OCI-LY3 (cell line): ENCODE results near the gene APOF.

Experiments
- CTCF ChIP-seq: fragments of 200-600, 300-600 bp; sonication (generic); IDR thresholded peaks from 2 replicates; pipeline ENCODE4 v1.5.1; 2014; ENCODE audit warnings: antibody characterized with exemption, low read length, low read depth
- EZH2phosphoT487 ChIP-seq: fragments of 200-600 bp; shearing (Covaris generic); IDR thresholded peaks from 2 replicates; pipeline ENCODE4 v1.6.1; 2018; ENCODE audit warnings: antibody characterized with exemption, mixed run types, low read depth

DNA sequence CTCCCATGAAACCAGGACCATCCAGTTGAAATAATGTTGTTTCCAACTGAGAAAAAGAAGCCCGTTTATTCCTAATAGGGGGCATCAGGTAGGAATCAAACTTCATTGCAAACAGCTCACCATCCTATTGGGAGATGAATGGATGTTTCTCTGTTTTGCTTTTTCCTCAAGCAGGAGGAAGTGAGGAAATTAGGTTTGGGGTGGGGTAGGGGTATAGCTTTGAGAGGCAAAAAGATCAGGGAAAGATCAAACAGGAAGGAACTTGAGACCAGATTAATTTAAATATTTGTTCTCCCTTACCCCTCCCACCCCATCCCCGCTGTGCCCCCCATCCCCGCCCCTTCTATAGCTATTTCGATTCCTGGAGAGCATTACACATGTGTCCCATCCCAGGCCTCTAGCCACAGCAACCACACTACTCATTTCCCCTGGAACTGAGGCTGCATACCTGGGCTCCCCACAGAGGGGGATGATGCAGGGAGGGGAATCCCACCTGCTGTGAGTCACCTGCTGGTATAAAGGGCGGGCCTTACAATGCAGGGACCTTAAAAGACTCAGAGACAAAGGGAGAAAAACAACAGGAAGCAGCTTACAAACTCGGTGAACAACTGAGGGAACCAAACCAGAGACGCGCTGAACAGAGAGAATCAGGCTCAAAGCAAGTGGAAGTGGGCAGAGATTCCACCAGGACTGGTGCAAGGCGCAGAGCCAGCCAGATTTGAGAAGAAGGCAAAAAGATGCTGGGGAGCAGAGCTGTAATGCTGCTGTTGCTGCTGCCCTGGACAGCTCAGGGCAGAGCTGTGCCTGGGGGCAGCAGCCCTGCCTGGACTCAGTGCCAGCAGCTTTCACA lies 24.1 kb downstream of the APOF start, which contains the start of gene IL23A:
- TF ChIP-seq CTCF: no peak
- TF ChIP-seq EZH2phosphoT487: no peak
